A673 (cell line): ENCODE measurements around the gene TUBGCP3. TPM values are rescaled to one million over a fixed set of nuclear protein-coding genes. Genes with fewer than 3 reads are reported as not detected.

Experiments
- BruUV-seq: library from RNA; stranded (reverse); fragments of 400-500 nt; replicated peaks from 2 replicates; lab custom pipeline; 2021; lab: Mats Ljungman, UMichigan
- CTCF ChIA-PET: fragments of 300-600 bp; sonication (Branson Sonifier 250); formaldehyde crosslinking; loops from one replicate; lab custom pipeline; 2022; ENCODE audit warnings: antibody characterized with exemption; lab: Charles Lee
- POLR2A ChIA-PET: fragments of 300-600 bp; sonication (Branson Sonifier 250); formaldehyde crosslinking; loops from one replicate; lab custom pipeline; 2022; ENCODE audit warnings: antibody characterized with exemption; ENCODE audit not compliant: low non-redundant PET; lab: Charles Lee
- DNase-seq: peaks from one replicate; pipeline ENCODE4 v3.0.0-alpha.2; 2015; ENCODE audit warnings: low spot score
- H3K27ac ChIP-seq: fragments of 200-600 bp; sonication (generic); 2 replicates; pipeline ENCODE4 v1.5.1; 2016; ENCODE audit warnings: mixed run types, low read depth, mild to moderate bottlenecking, mixed read lengths, antibody characterized with exemption, low read length; ENCODE audit not compliant: poor library complexity, severe bottlenecking
- H3K27me3 ChIP-seq: fragments of 200-600 bp; sonication (generic); replicated peaks from 2 replicates; pipeline ENCODE4 v1.6.1; 2017; ENCODE audit warnings: mixed run types, low read depth, mild to moderate bottlenecking, mixed read lengths, antibody characterized with exemption, low read length; ENCODE audit not compliant: insufficient read depth, poor library complexity
- H3K36me3 ChIP-seq: fragments of 200-600 bp; sonication (generic); 2 replicates; pipeline ENCODE4 v1.6.1; 2016; ENCODE audit warnings: mixed run types, mild to moderate bottlenecking, mixed read lengths, antibody characterized with exemption, low read length; ENCODE audit not compliant: insufficient read depth, poor library complexity, severe bottlenecking
- H3K4me1 ChIP-seq: fragments of 200-600 bp; sonication (generic); 2 replicates; pipeline ENCODE4 v1.6.1; 2017; ENCODE audit warnings: mixed run types, mild to moderate bottlenecking, mixed read lengths, antibody characterized with exemption, low read length; ENCODE audit not compliant: insufficient read depth, poor library complexity, severe bottlenecking
- H3K4me3 ChIP-seq: fragments of 200-600 bp; sonication (generic); 2 replicates; pipeline ENCODE4 v1.5.1; 2016; ENCODE audit warnings: low read depth, mixed run types, mild to moderate bottlenecking, mixed read lengths, low read length; ENCODE audit not compliant: poor library complexity, severe bottlenecking
- H3K9me3 ChIP-seq: fragments of 200-600 bp; sonication (generic); 2 replicates; pipeline ENCODE4 v1.6.1; 2016; ENCODE audit warnings: mixed run types, low read depth, mild to moderate bottlenecking, mixed read lengths, antibody characterized with exemption, low read length; ENCODE audit not compliant: poor library complexity, severe bottlenecking
- CTCF ChIP-seq: fragments of 300-800, 200-600 bp; sonication (generic); conservative IDR thresholded peaks from 2 replicates; pipeline ENCODE4 v1.5.1; 2017; ENCODE audit warnings: low read depth, mild to moderate bottlenecking, antibody characterized with exemption, low read length, moderate library complexity, mixed read lengths
- EZH2 ChIP-seq: fragments of 200-600 bp; sonication (generic); IDR thresholded peaks from 2 replicates; pipeline ENCODE4 v1.6.1; 2017; ENCODE audit warnings: borderline replicate concordance, low read depth, mild to moderate bottlenecking, mixed read lengths, antibody characterized with exemption, low read length; ENCODE audit not compliant: poor library complexity, severe bottlenecking
- intact Hi-C: fragments of 100-400 bp; cut with micrococcal nuclease; formaldehyde crosslinking; loops from one replicate; pipeline ENCODE4 v1.10.0; 2022; ENCODE audit not compliant: unreplicated experiment
- total RNA-seq: library from RNA; stranded (reverse); gene quantifications from 2 replicates; pipeline ENCODE4 v1.2.3, GENCODE V29; 2021

The TUBGCP3 gene
- total RNA-seq, 1 experiment from 2014 or later = 61.4 TPM

- H3K4me1 ChIP-seq = no peaks in the 10 kb centered on the region
- ChIA-PET CTCF (no interaction called here), POLR2A (no interaction called here)
- intact Hi-C loops = no loop called here
- H3K4me3 ChIP-seq = no peak overlapping the region
- no peaks in the 10 kb centered on the region for H3K9me3 ChIP-seq
- H3K27me3 ChIP-seq = peaks cover 28% of the 10 kb centered on the region
- TF ChIP-seq EZH2 (no peak), CTCF (no peak)
- DNase-seq = no peak
- H3K27ac ChIP-seq = no peak overlapping the region
- no TSS peak for BruUV-seq
- no peaks in the 10 kb centered on the region for H3K36me3 ChIP-seq
Observed at GRCh38 chr13:112624602-112625430, 36.9 kb upstream of the TUBGCP3 start.

GRCh38 chr13:112624040-112624439 lies 36.1 kb upstream of the TUBGCP3 start:
- Histone ChIP-seq H3K4me3 (no peak overlapping the region), H3K36me3 (no peaks in the 10 kb centered on the region), H3K9me3 (no peaks in the 10 kb centered on the region), H3K27ac (no peak overlapping the region), H3K4me1 (no peaks in the 10 kb centered on the region), H3K27me3 (peaks cover 24% of the 10 kb centered on the region)
- ChIA-PET CTCF (no interaction called here), POLR2A (no interaction called here)
- no TSS peak for BruUV-seq
- intact Hi-C loops = no loop called here
- TF ChIP-seq CTCF = no peak
- TF ChIP-seq EZH2 = no peak
- no peak for DNase-seq

GRCh38 chr13:112623051-112623711 lies 35.2 kb upstream of the TUBGCP3 start:
- DNase-seq = no peak
- peaks cover 20% of the 10 kb centered on the region for H3K27me3 ChIP-seq
- no peaks in the 10 kb centered on the region for H3K36me3 ChIP-seq
- intact Hi-C loops = no loop called here
- H3K4me1 ChIP-seq = no peaks in the 10 kb centered on the region
- no peaks in the 10 kb centered on the region for H3K9me3 ChIP-seq
- no peak for TF ChIP-seq EZH2
- no peak for TF ChIP-seq CTCF
- H3K4me3 ChIP-seq = no peak overlapping the region
- BruUV-seq = no TSS peak
- CTCF ChIA-PET = no interaction called here
- POLR2A ChIA-PET = no interaction called here
- no peak overlapping the region for H3K27ac ChIP-seq
